ENCODE measurements around the gene COPS8. TPM values are rescaled to one million over a fixed set of nuclear protein-coding genes. Genes with fewer than 3 reads are reported as not detected.
A peak's percentile ranks its signal among the peaks of the same experiment; 100 is the strongest.

The COPS8 gene
- total and polyA plus RNA-seq, 7 donors: 24.7 to 95.6 (median 59.1) TPM

DNA sequence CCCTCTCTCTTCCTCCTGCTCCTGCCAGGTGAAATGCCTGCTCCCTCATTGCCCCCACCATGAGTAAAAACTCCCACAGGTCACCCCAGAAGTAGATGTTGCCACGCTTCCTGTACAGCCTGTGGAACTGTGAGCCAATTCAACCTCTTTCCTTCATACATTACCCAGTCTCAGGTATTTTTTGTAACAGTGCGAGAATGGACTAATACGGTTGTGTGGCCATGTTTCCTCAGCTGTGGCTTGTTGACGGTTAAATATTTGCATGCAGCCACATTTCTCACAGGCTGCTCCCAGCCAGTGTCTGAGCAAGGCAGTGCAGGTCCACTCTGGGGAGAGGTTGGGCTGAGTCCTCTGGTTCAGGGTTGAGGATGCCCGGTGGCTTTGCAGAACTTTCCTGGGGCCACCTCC lies 27.8 kb upstream of the COPS8 start:
- Histone ChIP-seq H3K36me3 (no peaks in the 10 kb centered on the region), H3K4me1 (peaks cover 0 to 7% (median 3%) of the 10 kb centered on the region in 4 donors), H3K9me3 (no peaks in the 10 kb centered on the region), H3K27ac (no peak overlapping the region), H3K4me3 (no peak overlapping the region), H3K27me3 (no peaks in the 10 kb centered on the region)
- intact Hi-C loops (cut with DNase I): loop anchor here (5.0 kb wide), 1 partner anchor 546 kb away; no protein-coding TSS in a partner anchor
- DNase-seq: no peak
- TF ChIP-seq, protein P1, sequence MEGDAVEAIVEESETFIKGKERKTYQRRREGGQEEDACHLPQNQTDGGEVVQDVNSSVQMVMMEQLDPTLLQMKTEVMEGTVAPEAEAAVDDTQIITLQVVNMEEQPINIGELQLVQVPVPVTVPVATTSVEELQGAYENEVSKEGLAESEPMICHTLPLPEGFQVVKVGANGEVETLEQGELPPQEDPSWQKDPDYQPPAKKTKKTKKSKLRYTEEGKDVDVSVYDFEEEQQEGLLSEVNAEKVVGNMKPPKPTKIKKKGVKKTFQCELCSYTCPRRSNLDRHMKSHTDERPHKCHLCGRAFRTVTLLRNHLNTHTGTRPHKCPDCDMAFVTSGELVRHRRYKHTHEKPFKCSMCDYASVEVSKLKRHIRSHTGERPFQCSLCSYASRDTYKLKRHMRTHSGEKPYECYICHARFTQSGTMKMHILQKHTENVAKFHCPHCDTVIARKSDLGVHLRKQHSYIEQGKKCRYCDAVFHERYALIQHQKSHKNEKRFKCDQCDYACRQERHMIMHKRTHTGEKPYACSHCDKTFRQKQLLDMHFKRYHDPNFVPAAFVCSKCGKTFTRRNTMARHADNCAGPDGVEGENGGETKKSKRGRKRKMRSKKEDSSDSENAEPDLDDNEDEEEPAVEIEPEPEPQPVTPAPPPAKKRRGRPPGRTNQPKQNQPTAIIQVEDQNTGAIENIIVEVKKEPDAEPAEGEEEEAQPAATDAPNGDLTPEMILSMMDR (IDR thresholded peaks at IDR 0.05): no peak
- no peak for TF ChIP-seq EP300 (IDR thresholded peaks at IDR 0.05)
- no peak for TF ChIP-seq POLR2A (IDR thresholded peaks at IDR 0.05)
- no peak for TF ChIP-seq POLR2AphosphoS5 (IDR thresholded peaks at IDR 0.05)
- WGBS, 2 donors: 81 to 89% methylated on average over 5 of the region's 5 CpGs

DNA sequence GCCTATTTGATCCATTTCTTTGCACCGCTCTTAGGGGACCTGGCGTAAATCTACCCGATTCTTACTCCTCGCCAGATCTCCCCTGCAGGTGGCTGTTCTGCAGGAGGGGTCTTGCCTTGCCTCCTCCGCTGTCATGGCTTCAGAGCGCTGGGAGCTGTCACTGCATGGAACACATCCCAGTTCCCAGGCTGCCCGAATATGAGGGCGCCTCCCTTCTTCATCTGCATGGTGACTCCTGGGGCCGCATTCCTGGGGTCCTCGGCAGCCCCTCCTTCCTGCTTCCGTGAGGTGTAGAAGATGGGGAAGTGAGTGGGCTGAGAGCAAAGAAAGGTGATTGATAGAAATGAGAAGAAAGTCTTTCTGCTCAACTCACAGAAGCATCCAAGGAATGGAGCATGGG lies 27.3 kb upstream of the COPS8 start:
- no peak for DNase-seq
- Histone ChIP-seq H3K9me3 (no peaks in the 10 kb centered on the region), H3K27ac (no peak overlapping the region), H3K36me3 (no peaks in the 10 kb centered on the region), H3K27me3 (no peaks in the 10 kb centered on the region), H3K4me1 (peaks cover 0 to 7% (median 3%) of the 10 kb centered on the region in 4 donors), H3K4me3 (no peak overlapping the region)
- intact Hi-C loops (cut with DNase I): loop anchor here (5.0 kb wide), 1 partner anchor 546 kb away; no protein-coding TSS in a partner anchor
- TF ChIP-seq, protein P1 (IDR thresholded peaks at IDR 0.05): no peak
- TF ChIP-seq EP300 (IDR thresholded peaks at IDR 0.05): no peak
- no peak for TF ChIP-seq POLR2AphosphoS5 (IDR thresholded peaks at IDR 0.05)
- no peak for TF ChIP-seq POLR2A (IDR thresholded peaks at IDR 0.05)
- 84 to 91% methylated on average over 11 of the region's 11 CpGs for WGBS, 2 donors

DNA sequence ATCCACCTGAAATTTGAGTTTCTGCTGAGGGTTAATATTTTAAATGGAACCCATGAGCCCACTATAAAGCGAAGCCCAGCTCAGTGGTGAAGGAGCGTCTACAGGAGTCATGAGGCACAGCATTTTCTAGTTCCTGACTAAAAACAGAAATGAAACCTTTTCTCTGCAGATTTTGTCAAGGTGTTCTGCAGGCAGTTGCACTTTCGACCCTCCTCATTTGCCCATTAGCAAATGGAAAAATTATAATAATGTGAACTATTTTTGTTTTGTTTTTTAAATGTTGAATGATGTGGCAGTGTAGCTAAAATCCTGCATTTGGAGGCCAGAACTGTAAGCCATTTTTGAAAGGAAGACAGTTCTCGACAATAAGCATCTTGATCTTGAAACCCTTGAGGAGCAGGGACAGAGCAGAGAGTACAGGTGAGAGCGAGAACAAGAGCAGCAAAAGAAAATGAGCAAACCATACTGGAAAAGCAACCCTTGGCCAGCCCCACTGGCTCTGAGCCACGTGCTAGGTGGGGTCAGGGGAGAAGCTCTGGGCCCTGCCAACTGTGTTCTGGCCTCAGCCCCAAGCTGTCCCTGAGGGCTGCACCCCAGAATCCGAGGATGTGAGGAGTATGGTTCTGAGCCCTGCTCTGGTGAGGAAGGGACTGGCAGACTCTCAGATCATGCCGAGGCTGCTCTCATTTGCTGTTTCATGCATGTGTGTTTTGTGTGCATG lies 26.4 kb upstream of the COPS8 start:
- WGBS, 2 donors: 72% methylated on average over 8 of the region's 8 CpGs
- no peaks in the 10 kb centered on the region for H3K36me3 ChIP-seq
- no peak for DNase-seq
- peaks cover 0 to 7% (median 3%) of the 10 kb centered on the region in 4 donors for H3K4me1 ChIP-seq
- no peaks in the 10 kb centered on the region for H3K9me3 ChIP-seq
- no peaks in the 10 kb centered on the region for H3K27me3 ChIP-seq
- TF ChIP-seq, protein P1 (IDR thresholded peaks at IDR 0.05): no peak
- TF ChIP-seq POLR2AphosphoS5 (IDR thresholded peaks at IDR 0.05): no peak
- TF ChIP-seq POLR2A (IDR thresholded peaks at IDR 0.05): no peak
- TF ChIP-seq EP300 (IDR thresholded peaks at IDR 0.05): no peak
- H3K27ac ChIP-seq: no peak overlapping the region
- intact Hi-C loops (cut with DNase I): loop anchor here (5.0 kb wide), 1 partner anchor 547 kb away; no protein-coding TSS in a partner anchor
- H3K4me3 ChIP-seq: no peak overlapping the region

DNA sequence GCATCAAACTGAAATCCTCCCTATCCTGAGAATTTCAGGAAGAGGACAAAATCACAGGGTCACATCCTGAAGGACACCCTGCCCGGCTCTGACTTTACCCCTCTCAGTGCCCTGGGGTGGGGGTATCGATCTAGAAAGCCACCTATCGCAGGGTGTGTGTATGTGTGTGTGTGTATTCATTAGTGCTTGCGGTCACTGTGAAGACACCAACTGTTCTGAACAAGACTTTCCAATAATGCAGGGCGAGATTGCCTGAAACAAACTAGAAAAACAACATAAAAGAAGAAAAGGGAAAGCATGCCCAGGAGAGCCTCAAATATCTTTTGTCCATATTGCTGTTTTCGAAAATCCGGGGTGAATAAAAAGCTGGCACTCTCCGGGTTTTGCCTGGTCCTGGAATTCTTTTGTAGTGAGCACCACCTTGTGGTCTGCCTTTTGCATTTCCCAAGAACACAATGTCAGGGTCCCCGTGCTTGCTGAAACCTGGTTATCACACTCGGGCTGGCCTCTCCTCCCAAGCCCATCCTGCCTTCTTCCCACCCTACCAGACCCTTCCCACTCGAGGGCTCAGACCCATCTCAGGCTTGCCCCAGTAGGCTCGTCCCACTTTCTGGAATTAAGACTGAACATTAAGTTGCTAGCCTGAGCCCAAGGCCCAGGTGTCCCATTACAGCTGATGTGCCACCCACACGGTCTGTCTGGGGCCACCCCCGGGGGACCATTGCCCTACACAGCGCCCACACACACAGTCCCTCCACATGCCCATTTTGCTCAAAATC lies 25.0 kb upstream of the COPS8 start:
- no peak overlapping the region for H3K4me3 ChIP-seq
- WGBS, 2 donors: 31 to 41% methylated on average over 15 of the region's 15 CpGs
- H3K4me1 ChIP-seq: peaks cover 0 to 7% (median 3%) of the 10 kb centered on the region in 4 donors
- no peak for DNase-seq
- no peaks in the 10 kb centered on the region for H3K36me3 ChIP-seq
- no peak for TF ChIP-seq POLR2AphosphoS5 (IDR thresholded peaks at IDR 0.05)
- TF ChIP-seq, protein P1 (IDR thresholded peaks at IDR 0.05): peak; percentile 17 to 69 (median 58)
- no peak for TF ChIP-seq POLR2A (IDR thresholded peaks at IDR 0.05)
- intact Hi-C loops (cut with DNase I): loop anchor here (2.0 kb wide), 1 partner anchor 708 kb away; no protein-coding TSS in a partner anchor
- H3K9me3 ChIP-seq: no peaks in the 10 kb centered on the region
- H3K27me3 ChIP-seq: no peaks in the 10 kb centered on the region
- H3K27ac ChIP-seq: no peak overlapping the region

All from sigmoid colon (tissue), 7 donors.